Islet of Langerhans (tissue), 1 donor: ENCODE results near the gene SAMD7.

Experiments
- FAIRE-seq: peaks from one replicate; lab custom pipeline; 2011; peaks lifted over from hg19 to GRCh38; lab: Jason Lieb, UNC

Gene SAMD7

DNA sequence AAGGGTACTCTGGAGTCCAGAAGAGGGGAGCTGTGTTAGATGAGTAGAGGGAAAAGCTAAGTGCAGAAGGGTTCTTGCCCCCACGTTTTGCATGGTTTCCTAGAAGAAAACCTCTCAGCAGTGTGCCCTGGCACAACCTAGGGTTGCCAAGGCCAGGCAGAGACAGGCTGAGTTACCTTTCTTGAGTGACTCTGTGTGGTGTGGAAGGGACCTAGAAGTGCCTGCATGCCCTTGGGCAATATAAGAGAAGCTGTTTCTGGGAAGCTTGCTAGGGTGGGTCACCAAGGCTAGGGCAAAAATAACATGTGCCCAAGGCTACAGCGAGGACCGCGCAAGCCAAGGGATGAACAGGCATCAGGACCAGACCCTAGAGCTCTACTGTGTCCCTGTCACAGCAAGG, 3.4 kb upstream of the SAMD7 start:
- no peak for FAIRE-seq

DNA sequence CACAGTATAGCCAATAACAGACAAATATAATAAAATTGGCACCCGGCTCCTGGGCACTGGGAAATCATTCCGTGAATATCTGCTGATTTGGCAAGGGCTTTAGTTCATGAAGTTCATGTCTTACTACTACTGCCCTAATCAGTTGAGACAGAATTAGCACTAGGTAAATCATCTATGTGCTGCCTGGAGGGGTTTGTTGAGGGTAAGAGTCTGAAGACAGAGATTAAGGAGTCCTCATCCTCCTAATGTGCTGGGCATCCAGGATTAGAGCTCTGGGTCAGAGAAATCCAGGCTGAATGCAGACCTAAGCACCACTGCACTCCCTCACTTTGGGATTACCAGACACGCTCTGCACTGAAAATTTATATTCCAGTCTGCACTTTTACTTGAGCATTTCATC, 2.0 kb downstream of the SAMD7 start:
- no peak for FAIRE-seq

GRCh38 chr3:169914321-169914720, 2.9 kb downstream of the SAMD7 start:
- no peak for FAIRE-seq

DNA sequence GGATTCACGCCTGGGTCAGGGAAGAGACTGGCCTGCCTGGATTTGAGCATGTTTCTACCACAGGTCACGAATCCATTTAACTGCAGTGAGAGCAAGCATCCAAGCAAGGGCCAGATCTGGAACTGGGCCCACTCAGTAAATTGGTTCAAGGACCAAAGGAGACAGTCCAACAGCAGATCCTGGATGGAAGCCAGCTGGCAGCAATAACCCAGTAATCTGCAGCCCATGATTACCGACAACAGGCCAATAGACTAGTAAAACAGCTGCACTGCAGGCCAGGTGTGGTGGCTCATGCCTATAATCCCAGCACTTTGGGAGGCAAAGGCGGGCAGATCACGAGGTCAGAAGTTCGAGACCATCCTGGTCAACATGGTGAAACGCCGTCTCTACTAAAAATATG, 11.8 kb downstream of the SAMD7 start:
- FAIRE-seq: no peak

DNA sequence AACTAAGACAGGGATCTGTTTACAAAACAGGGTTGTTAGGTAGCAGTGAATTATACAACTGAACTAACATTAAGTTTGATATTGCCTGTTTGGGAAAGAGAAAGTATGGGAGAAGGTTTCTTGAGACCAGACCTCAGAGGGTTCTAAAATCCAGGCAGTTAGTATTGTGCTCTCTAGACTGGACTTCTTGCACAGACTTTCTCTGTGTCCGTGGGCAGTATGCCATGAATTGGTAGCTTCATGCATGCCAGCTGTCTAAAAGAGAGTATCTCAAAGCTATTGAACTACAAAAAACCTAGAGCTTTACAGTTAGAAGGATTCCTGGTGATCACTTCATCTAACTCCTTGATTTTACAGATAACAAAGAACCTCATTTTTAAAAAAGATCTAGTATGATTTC, 12.5 kb downstream of the SAMD7 start:
- no peak for FAIRE-seq

DNA sequence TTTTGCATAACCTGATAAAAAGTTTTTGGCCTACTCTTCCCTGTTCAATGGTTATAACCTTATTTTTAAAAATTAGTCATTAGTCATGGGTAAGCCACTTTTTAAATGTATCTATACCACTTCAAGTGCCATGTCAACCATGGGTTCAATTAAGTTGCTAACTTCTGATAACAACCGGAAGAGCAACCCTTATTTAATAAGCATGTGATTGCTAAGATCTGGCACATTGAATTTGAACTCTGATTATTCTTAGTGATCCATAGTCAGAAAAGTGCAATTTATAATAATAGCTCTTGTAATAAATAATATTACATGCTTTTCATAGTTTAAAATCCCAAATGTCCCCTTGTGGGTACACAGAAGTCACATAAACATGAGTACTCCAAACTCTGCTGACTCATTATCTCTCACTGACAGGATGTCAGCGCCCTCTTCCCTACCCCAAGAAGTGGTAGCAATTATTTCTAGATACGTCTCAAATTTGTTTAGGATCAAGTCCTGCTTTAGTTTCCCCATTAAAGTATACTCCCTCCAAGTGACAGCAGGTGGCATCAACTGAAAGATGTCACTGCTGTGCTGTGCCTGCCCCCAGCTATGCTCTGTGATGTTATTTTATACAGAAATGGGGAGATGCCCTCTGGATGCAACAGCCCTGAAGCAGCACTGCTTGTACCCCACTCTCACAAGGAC, 18.6 kb downstream of the SAMD7 start:
- no peak for FAIRE-seq

GRCh38 chr3:169930843-169931242, 19.5 kb downstream of the SAMD7 start:
- no peak for FAIRE-seq

DNA sequence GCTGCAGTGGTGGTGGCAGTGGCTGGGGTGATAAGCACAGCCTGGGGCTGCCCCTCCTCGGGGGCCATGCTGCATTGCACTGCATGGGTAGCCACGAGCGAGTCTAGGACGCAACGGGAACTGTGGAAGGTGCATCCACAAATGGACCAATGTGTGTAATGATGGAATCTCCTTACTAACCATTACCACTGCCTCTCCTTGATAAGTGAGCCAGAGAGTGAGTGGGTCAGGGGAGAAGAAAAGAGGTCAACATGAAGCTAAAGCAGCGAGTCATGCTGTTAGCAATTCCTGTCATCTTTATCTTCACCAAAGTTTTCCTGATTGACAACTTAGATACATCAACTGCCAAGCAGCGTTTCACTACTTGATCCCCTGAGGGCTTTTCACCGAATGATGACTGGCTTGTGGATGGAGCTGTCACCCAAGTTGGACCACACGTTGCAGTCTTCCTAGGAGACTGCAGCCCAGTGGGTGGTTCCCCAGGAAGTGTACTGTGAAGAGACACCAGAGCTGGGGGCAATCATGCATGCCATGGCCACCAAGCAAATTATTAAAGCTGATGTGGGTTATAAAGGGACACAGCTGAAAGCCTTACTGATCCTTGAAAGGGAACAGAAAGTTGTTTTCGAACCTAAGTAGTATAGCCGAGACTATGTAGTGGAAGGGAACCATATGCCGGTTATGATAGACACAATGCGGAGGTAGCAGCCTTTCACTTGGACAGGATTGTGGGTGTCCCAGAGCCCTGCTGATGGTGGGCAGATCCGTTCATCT, 20.6 kb downstream of the SAMD7 start:
- no peak for FAIRE-seq

GRCh38 chr3:169939320-169939719, 27.9 kb downstream of the SAMD7 start:
- no peak for FAIRE-seq

GRCh38 chr3:169939751-169940150, 28.4 kb downstream of the SAMD7 start:
- FAIRE-seq: no peak

DNA sequence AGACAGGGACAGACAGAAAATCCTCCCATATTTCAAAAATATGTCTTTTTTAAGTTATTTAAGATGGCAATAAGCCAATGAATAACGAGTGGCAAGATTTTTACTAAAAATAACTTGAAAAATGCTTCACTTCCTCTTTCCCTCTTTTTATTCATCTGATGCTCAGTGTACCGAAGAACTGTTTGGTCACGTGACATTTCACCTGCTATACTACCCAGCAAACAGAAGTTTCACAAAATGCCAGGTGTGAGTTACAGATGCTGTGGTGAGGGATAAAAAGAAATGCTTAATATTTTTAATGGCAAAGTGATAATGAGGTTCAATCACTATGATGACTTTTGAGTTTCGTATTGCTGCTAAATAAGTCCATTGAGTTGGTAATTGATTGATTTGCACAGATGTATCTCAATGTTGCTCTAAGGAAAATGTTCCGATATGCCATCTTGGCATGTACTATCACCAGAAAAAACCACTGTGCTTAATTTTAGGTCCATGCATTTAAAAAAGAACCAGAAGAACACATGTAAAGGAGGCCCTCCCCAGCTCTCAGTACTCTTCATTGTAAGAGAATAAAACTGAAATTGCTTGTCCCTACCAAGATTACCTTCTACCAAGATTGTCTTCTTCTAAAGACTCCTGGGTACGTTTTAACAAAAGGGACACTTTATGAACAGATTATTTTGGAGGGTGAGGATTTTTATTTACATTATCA, 29.3 kb downstream of the SAMD7 start:
- FAIRE-seq: peak; percentile 30

- no peak for FAIRE-seq
These were observed 33.9 kb downstream of the SAMD7 start for GRCh38 chr3:169945313-169945712.

- no peak for FAIRE-seq
These were observed 35.0 kb downstream of the SAMD7 start for GRCh38 chr3:169946336-169946735.

DNA sequence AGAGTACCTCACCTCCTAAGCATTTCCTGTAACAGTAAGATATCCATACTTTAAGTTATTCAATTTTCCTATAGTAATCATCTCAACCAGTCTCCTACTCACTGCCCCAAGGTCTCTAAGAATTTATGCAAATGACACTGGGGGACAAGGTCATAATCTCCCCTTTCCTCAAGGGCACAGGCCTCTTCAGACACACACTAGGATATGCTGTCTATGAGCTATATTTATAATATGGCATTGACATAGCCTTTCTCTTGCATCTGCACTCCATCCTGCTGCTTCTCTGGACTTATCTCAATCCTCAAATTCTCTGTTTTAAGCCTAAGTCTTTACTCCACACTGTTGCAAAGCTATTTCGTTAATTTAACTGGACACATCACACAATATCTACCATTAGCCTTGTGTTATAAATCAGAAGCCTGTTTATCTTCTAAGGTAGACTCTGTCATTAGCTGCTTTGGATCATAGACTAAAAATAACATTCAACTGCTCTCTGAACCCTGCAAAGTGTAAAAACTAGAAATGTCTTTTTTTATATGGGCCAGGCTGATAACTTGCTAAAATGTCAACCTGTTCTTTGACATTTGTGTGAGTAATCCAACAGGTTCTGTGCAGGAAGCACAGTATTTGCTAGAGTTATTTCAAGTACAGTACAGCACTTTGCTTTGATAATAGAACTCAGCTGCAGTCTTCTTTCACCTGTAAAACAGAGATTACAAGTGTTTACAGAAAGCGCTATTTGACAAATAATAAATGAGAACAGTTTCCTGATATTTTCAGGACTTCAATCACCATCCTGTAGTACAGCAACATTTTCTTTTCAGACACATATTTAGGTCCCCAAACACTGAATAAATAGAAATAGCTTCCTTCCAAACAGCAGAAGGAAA, 37.4 kb downstream of the SAMD7 start:
- FAIRE-seq: no peak

DNA sequence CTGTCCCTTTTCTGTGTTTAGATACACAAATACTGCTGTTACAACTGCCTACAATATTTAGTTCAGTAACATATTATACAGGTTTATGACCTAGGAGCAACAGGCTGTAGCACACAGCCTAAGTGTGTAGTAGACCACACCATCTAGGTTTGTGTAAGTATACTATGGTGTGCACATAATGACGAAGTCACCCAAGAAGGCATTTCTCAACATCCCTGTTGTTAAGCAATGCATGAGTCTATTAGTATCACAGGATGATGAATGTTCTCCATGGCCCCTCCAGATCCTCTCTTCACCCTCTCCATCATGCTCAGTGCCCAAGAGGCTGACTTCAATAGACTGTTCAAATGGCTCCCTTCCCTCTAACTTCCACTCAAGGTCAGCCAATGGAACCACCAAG, 40.7 kb downstream of the SAMD7 start:
- FAIRE-seq: no peak

GRCh38 chr3:169953462-169954141, 42.2 kb downstream of the SAMD7 start:
- no peak for FAIRE-seq

DNA sequence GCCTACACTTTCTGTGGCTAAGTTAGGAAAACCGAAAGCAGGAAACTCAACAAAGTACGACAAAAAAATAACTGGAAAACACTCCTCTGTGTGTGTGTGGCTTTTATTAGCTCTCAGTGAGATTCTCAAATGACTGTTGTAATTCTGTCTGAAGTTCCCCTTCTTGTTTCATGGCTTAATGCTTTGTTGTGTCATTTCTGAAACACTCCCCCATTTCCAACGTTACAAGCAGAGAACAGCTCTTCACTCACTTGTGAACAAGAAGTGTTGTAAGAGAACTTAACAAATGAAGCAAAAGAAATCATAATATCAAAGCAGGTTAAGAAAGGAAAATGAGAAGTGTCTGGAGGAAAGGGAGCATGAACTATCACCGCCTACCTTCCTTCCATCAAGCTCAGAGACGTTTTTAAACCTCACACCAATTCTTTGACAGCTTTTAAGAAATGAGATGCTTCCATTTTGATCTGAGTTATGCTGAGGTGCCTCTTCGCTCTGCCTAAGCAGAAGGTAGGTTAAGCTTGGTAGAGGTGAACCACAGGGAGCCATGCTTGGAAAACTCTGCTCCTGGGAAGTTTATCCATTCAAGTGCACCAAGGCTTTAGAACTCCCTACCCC, 42.9 kb downstream of the SAMD7 start:
- no peak for FAIRE-seq

GRCh38 chr3:169955406-169955805, 44.0 kb downstream of the SAMD7 start:
- no peak for FAIRE-seq

- FAIRE-seq: no peak
These were observed 52.8 kb downstream of the SAMD7 start for GRCh38 chr3:169964176-169964575.

DNA sequence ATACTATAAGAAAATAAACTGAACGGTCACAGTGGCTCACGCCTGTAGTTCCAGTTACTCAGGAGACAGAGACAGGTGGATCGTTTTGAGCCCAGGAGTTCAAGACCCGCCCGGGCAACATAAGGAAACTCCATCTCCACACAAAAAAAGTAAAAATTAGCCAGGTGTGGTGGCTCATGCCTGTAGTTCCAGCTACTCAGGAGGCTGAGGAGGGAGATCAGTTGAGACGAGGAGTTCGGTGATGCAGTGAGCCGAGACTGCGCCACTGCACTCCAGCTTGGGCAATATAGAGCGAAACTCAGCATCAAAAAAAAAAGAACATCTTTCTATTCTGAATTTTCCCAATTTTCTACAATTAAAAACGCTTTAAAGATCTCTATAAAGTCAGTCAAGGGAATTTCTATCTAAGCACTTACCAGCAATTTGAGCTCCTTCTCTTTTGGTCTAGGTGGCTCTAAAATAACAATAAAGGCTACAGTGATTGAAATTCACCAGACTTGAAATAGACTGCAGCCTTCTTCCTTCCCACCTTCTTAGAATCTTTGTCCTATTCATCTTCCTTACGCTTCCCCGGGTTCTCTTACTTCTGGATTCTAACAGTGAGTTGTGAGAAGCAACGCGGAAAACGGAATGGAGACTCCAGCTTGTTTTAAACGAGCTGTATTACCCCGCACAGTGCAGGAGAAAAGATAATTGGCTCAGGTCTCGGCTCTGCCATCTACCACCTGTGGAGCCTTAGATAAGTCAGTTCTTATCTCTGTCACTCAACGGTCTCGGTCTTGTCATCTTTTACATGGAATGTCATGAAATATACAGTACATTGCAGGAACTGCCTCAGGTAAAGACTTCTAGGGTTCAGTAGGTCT, 54.4 kb downstream of the SAMD7 start:
- no peak for FAIRE-seq
